ENCODE measurements around the gene RAB11A.

DNA sequence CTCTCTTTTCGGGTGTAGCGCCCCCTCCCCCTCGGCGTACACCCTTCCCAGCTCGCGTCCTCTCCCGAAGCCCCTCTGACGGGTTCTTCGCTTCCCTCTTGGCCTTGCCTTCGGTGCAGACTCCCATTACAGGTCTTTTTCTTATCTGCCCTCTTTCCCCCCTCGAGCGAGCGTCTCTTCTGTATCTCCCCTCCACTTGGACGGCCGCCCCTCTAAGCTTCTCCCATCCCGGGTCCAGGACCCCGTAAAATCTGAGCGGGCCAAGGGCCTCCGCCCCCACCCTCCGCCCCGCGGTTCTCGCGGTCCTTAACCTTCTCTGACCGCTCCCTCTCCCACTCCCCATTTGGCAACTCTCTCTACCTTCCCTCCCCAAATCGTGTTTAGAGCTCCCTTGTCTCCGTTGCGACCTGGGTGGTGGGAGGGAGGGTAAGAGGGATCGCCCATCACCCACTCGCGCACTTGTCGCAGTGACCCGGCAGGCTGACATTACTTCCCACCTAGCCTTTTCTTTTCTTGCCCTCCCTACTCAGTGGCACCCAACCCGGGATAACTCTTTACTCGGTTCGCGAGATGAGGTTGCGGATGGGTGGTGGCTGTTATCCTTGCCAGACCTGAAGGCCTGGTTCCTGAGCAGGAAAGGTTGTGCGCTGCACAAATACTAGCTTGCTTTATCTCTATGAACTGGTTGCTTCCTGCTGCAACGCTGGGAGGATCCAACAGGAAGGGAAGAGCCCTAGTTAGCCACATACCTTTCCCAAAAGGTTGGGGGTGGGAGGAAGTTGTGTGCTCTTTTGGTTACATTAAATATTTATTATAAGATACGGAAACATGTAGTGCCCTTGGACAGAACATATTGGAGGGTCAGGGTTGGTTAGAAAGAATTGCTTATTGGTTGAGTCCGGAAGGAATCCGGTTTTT lies 922 bp downstream of the RAB11A start:
- TF ChIP-seq, protein P1, sequence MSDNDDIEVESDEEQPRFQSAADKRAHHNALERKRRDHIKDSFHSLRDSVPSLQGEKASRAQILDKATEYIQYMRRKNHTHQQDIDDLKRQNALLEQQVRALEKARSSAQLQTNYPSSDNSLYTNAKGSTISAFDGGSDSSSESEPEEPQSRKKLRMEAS (IDR thresholded peaks at IDR 0.05; ENCODE audit: insufficient read depth, insufficient read length), result no peak
- TF ChIP-seq POLR2AphosphoS5 (IDR thresholded peaks at IDR 0.05; ENCODE audit: insufficient read depth, low read depth, low read length), result no peak
- TF ChIP-seq, protein P2, sequence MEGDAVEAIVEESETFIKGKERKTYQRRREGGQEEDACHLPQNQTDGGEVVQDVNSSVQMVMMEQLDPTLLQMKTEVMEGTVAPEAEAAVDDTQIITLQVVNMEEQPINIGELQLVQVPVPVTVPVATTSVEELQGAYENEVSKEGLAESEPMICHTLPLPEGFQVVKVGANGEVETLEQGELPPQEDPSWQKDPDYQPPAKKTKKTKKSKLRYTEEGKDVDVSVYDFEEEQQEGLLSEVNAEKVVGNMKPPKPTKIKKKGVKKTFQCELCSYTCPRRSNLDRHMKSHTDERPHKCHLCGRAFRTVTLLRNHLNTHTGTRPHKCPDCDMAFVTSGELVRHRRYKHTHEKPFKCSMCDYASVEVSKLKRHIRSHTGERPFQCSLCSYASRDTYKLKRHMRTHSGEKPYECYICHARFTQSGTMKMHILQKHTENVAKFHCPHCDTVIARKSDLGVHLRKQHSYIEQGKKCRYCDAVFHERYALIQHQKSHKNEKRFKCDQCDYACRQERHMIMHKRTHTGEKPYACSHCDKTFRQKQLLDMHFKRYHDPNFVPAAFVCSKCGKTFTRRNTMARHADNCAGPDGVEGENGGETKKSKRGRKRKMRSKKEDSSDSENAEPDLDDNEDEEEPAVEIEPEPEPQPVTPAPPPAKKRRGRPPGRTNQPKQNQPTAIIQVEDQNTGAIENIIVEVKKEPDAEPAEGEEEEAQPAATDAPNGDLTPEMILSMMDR (IDR thresholded peaks at IDR 0.05; ENCODE audit: extremely low read depth in 1 of 2, insufficient read depth in 1 of 2, low read depth in 1 of 2, low read length in 2 of 2), result no peak
- peak; percentile 13 for TF ChIP-seq POLR2A (IDR thresholded peaks at IDR 0.05; ENCODE audit: low read depth, low read length)

All from endothelial cell of umbilical vein (primary cell).